CD4-positive, alpha-beta T cell (primary cell): ENCODE data around the gene SLC25A46. TPM values are rescaled to one million over a fixed set of nuclear protein-coding genes. Genes with fewer than 3 reads are reported as not detected.
"Not testable (repeated sequence)": the region's sequence is repeated elsewhere in the genome, so short reads cannot be mapped to it uniquely, and the experiment has no call there.

Experiments used
- ATAC-seq: fragments of 200-7000 bp; cut with Tn5 transposase; one replicate; pipeline ENCODE4 v1.10.0; 2022; ENCODE audit warnings: mild to moderate bottlenecking; ENCODE audit not compliant: poor library complexity
- CTCF ChIA-PET: fragments of 350-600 bp; sonication (Branson Sonifier 250); formaldehyde crosslinking; loops from one replicate; lab custom pipeline; 2021; ENCODE audit warnings: antibody characterized with exemption, inconsistent platforms; lab: Charles Lee
- POLR2A ChIA-PET: fragments of 350-600 bp; sonication (Branson Sonifier 250); formaldehyde crosslinking; loops from one replicate; lab custom pipeline; 2021; ENCODE audit warnings: antibody characterized with exemption, inconsistent platforms; lab: Charles Lee
- DNase-seq, 14 experiments: peaks; one replicate each; pipeline ENCODE4 v3.0.0-alpha.2; 2013 to 2020; ENCODE audit warnings: mixed read lengths in 2 of 14
- H3K27ac ChIP-seq, 2 donors: one replicate each; pipeline versions ENCODE4 v1.5.1 to v1.7.0; 2013; ENCODE audit warnings: low read length in 2 of 2, low read depth in 1 of 2, mild to moderate bottlenecking in 1 of 2
- H3K27me3 ChIP-seq, 2 experiments: 1 replicate in 1 of 2; 2 replicates in 1 of 2; pipeline versions ENCODE4 v1.6.1 to v1.7.0; 2013; ENCODE audit warnings: low read length in 2 of 2, control low read depth in 1 of 2, mild to moderate bottlenecking in 1 of 2, moderate library complexity in 1 of 2; ENCODE audit not compliant: insufficient read depth in 2 of 2, control insufficient read depth in 1 of 2
- H3K36me3 ChIP-seq: one replicate; pipeline ENCODE4 v1.6.1; 2013; ENCODE audit warnings: low read length, control low read depth; ENCODE audit not compliant: insufficient read depth
- H3K4me1 ChIP-seq: one replicate; pipeline ENCODE4 v1.6.1; 2013; ENCODE audit warnings: low read length, control low read depth; ENCODE audit not compliant: insufficient read depth
- H3K4me3 ChIP-seq: one replicate; pipeline ENCODE4 v1.5.1; 2013; ENCODE audit warnings: mild to moderate bottlenecking, low read length, moderate library complexity
- H3K9me3 ChIP-seq, 2 experiments: 1 replicate in 1 of 2; 2 replicates in 1 of 2; pipeline versions ENCODE4 v1.6.1 to v1.7.0; 2013; ENCODE audit warnings: low read length in 2 of 2, mild to moderate bottlenecking in 2 of 2, control low read depth in 1 of 2, moderate library complexity in 1 of 2; ENCODE audit not compliant: control insufficient read depth in 1 of 2, insufficient read depth in 1 of 2
- H3K27ac Mint-ChIP-seq: one replicate; pipeline ENCODE4 v1.8.0; 2020; ENCODE audit warnings: mixed read lengths
- H3K27me3 Mint-ChIP-seq: one replicate; pipeline ENCODE4 v1.8.0; 2021; ENCODE audit warnings: mixed read lengths
- H3K36me3 Mint-ChIP-seq: one replicate; pipeline ENCODE4 v1.8.0; 2021; ENCODE audit warnings: low read depth, mixed read lengths
- H3K4me1 Mint-ChIP-seq: one replicate; pipeline ENCODE4 v1.8.0; 2021; ENCODE audit warnings: low read depth, mixed read lengths
- H3K4me3 Mint-ChIP-seq: one replicate; pipeline ENCODE4 v1.8.0; 2020; ENCODE audit warnings: mild to moderate bottlenecking, mixed read lengths
- H3K9me3 Mint-ChIP-seq: one replicate; pipeline ENCODE4 v1.8.0; 2020; ENCODE audit warnings: mixed read lengths
- CTCF ChIP-seq: fragments of 200-600 bp; IDR thresholded peaks from one replicate; pipeline ENCODE4 v1.8.0; 2022; ENCODE audit warnings: antibody characterized with exemption, mild to moderate bottlenecking
- intact Hi-C, 2 experiments: fragments of 100-400 bp; cut with DNase I in 1 of 2; cut with micrococcal nuclease in 1 of 2; formaldehyde crosslinking; loops; one replicate each; pipeline versions ENCODE4 v1.15.1 to v1.9.0; 2023 to 2025; cut with DNase I, micrococcal nuclease
- total RNA-seq, 174 experiments: library from RNA in 2 of 174; stranded (reverse) in 2 of 174; gene quantifications; one replicate each; pipeline ENCODE4 v1.2.3 and lab custom pipeline; 2021 to 2026

SLC25A46 gene
- total RNA-seq, 2 experiments from 2014 or later = 14.0 to 16.1 TPM

GRCh38 chr5:110770286-110770685, 31.5 kb downstream of the SLC25A46 start:
- Histone ChIP-seq H3K9me3 (no peaks in the 10 kb centered on the region), H3K4me1 (no peaks in the 10 kb centered on the region), H3K4me3 (no peak overlapping the region), H3K27ac (no peak overlapping the region), H3K36me3 (no peaks in the 10 kb centered on the region), H3K27me3 (no peaks in the 10 kb centered on the region)
- no peak for TF ChIP-seq CTCF
- Mint-ChIP-seq H3K4me3 (no peak overlapping the region), H3K36me3 (no peaks in the 10 kb centered on the region), H3K4me1 (no peaks in the 10 kb centered on the region), H3K27me3 (no peaks in the 10 kb centered on the region), H3K9me3 (peaks cover 2% of the 10 kb centered on the region), H3K27ac (no peak overlapping the region)
- DNase-seq (no peak), ATAC-seq (no peak)
- intact Hi-C loops = no loop called here
- ChIA-PET POLR2A (no interaction called here), CTCF (no interaction called here)

GRCh38 chr5:110784901-110785300, 46.1 kb downstream of the SLC25A46 start:
- intact Hi-C loops = no loop called here
- H3K4me1 Mint-ChIP-seq = no peaks in the 10 kb centered on the region
- no peak for ATAC-seq
- Histone ChIP-seq H3K36me3 (no peaks in the 10 kb centered on the region), H3K9me3 (peaks cover 0 to 4% of the 10 kb centered on the region in 2 experiments), H3K4me3 (no peak overlapping the region), H3K4me1 (no peaks in the 10 kb centered on the region), H3K27ac (no peak overlapping the region), H3K27me3 (peaks cover 0 to 3% of the 10 kb centered on the region in 2 experiments)
- peaks cover 2% of the 10 kb centered on the region for H3K9me3 Mint-ChIP-seq
- POLR2A ChIA-PET = no interaction called here
- H3K36me3 Mint-ChIP-seq = no peaks in the 10 kb centered on the region
- no peak for TF ChIP-seq CTCF
- DNase-seq = no peak
- H3K27me3 Mint-ChIP-seq = no peaks in the 10 kb centered on the region
- CTCF ChIA-PET = no interaction called here
- no peak overlapping the region for H3K4me3 Mint-ChIP-seq
- H3K27ac Mint-ChIP-seq = no peak overlapping the region

GRCh38 chr5:110785356-110785755, 46.5 kb downstream of the SLC25A46 start:
- H3K36me3 ChIP-seq = no peaks in the 10 kb centered on the region
- Mint-ChIP-seq H3K4me1 (no peaks in the 10 kb centered on the region), H3K27ac (no peak overlapping the region), H3K9me3 (peaks cover 2% of the 10 kb centered on the region), H3K36me3 (no peaks in the 10 kb centered on the region), H3K4me3 (no peak overlapping the region), H3K27me3 (no peaks in the 10 kb centered on the region)
- ChIA-PET CTCF (no interaction called here), POLR2A (no interaction called here)
- ATAC-seq (no peak), DNase-seq (no peak)
- H3K27ac ChIP-seq = no peak overlapping the region
- no peak overlapping the region for H3K4me3 ChIP-seq
- peaks cover 0 to 3% of the 10 kb centered on the region in 2 experiments for H3K27me3 ChIP-seq
- peaks cover 0 to 4% of the 10 kb centered on the region in 2 experiments for H3K9me3 ChIP-seq
- intact Hi-C loops = no loop called here
- TF ChIP-seq CTCF = no peak
- H3K4me1 ChIP-seq = no peaks in the 10 kb centered on the region

GRCh38 chr5:110788006-110788405, 49.2 kb downstream of the SLC25A46 start:
- DNase-seq, H3K9me3 ChIP-seq, H3K27me3 Mint-ChIP-seq, H3K36me3 Mint-ChIP-seq, H3K9me3 Mint-ChIP-seq, H3K4me3 Mint-ChIP-seq, H3K27ac ChIP-seq, H3K4me3 ChIP-seq, H3K27ac Mint-ChIP-seq, intact Hi-C loops, H3K27me3 ChIP-seq, CTCF ChIA-PET, ATAC-seq, POLR2A ChIA-PET, H3K4me1 ChIP-seq, H3K36me3 ChIP-seq, H3K4me1 Mint-ChIP-seq: not testable (repeated sequence)
